ENCODE results near the gene MRPL2. TPM values are rescaled to one million over a fixed set of nuclear protein-coding genes. Genes with fewer than 3 reads are reported as not detected.

Gene MRPL2
- total RNA-seq, 2 donors from 2014 or later = 7.4 to 10.6 TPM

DNA sequence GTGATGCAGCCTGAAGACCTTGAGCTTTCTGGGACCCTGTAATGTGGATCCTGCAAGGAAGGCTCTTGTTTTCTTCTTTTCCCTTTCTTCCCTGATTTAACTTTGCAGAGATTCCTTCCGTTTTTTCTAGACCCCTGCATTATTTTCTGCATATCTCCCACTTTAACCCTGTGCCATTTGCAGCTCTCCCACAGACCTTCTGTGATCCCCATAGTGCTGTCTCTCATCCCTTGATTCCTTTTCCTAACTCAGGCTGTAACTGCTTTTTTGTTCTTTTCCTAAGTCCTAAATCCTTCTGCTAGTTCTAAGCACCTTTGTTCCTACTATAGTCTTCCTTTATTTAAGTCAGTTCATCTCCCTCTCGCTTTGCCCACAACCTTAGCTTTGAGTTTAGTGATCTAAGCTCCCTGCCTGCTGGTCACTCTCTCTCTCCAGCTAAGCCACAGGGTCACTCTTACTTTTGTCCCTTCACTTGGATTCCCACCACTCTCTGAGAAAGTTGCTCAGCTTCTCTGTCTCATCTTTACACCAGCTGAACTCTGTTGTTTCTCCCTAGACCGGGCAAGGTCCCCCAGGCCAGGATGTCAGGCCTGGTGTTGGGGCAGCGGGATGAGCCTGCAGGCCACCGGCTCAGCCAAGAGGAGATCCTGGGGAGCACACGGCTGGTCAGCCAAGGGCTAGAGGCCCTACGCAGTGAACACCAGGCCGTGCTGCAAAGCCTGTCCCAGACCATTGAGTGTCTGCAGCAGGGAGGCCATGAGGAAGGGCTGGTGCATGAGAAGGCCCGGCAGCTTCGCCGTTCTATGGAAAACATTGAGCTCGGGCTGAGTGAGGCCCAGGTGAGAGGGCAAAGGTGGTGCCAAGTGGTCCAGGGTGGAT, 1.8 kb upstream of the MRPL2 start:
- no peaks in the 10 kb centered on the region for H3K27me3 ChIP-seq (replicated peaks; ENCODE audit: insufficient read depth)
- DNase-seq (ENCODE audit: low spot score) = no peak
- peak overlapping the region; percentile 80 for H3K4me3 ChIP-seq
- peaks cover 9 to 25% of the 10 kb centered on the region in 2 donors for H3K4me1 ChIP-seq (ENCODE audit: control insufficient read depth in 1 of 2, low read depth in 2 of 2)
- ATAC-seq (ENCODE audit: insufficient number of reproducible peaks, low FRiP score, low read depth) = no peak
- peaks cover 6% of the 10 kb centered on the region for H3K36me3 ChIP-seq
- no peak overlapping the region for H3K27ac ChIP-seq
- TF ChIP-seq, protein P1, sequence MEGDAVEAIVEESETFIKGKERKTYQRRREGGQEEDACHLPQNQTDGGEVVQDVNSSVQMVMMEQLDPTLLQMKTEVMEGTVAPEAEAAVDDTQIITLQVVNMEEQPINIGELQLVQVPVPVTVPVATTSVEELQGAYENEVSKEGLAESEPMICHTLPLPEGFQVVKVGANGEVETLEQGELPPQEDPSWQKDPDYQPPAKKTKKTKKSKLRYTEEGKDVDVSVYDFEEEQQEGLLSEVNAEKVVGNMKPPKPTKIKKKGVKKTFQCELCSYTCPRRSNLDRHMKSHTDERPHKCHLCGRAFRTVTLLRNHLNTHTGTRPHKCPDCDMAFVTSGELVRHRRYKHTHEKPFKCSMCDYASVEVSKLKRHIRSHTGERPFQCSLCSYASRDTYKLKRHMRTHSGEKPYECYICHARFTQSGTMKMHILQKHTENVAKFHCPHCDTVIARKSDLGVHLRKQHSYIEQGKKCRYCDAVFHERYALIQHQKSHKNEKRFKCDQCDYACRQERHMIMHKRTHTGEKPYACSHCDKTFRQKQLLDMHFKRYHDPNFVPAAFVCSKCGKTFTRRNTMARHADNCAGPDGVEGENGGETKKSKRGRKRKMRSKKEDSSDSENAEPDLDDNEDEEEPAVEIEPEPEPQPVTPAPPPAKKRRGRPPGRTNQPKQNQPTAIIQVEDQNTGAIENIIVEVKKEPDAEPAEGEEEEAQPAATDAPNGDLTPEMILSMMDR (IDR thresholded peaks at IDR 0.05) = no peak
- H3K9me3 ChIP-seq = no peaks in the 10 kb centered on the region

DNA sequence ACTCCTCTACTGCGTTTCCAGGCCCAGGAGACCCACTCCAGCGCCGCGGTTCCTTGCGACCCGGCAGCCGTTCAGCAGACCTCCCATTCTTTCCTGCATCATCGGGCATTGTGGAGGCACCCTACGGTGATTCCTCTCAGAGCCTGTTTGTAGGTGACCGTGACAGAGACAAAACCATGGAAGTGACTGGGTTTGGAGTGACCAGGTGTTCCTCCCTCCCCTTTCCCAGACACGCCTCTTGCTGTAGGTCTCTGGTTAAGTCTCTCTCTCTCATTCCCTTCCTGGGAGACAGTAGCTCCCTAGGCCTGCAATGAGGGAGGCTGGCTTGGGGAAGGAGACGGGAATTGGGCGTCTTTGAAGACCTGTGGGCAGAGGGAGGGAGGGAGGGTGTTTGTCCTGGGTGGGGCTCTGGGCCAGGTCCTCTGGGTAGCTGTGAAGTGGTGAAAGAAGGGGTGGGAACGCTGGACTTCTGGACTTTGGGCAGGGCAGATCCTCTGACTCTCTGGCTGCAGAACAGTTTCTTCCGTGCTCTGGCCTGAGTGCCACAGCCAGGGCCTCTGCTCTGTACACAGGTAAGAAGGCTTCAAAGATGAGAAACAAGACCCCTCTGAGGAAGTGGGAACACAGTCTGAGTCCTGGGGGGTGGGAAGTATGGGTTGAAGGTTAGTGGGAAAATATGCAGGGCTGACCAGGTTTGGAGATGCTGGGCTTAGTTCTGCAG, 960 bp upstream of the MRPL2 start:
- TF ChIP-seq, protein P1 (IDR thresholded peaks at IDR 0.05) = no peak
- Histone ChIP-seq H3K27me3 (replicated peaks; ENCODE audit: insufficient read depth) (no peaks in the 10 kb centered on the region), H3K36me3 (peaks cover 6% of the 10 kb centered on the region), H3K9me3 (no peaks in the 10 kb centered on the region), H3K4me3 (peak overlapping the region; percentile 80), H3K4me1 (ENCODE audit: control insufficient read depth in 1 of 2, low read depth in 2 of 2) (peaks cover 9 to 25% of the 10 kb centered on the region in 2 donors), H3K27ac (peak overlapping the region; percentile 59 to 73)
- ATAC-seq (ENCODE audit: insufficient number of reproducible peaks, low FRiP score, low read depth) (no peak), DNase-seq (ENCODE audit: low spot score) (no peak)

DNA sequence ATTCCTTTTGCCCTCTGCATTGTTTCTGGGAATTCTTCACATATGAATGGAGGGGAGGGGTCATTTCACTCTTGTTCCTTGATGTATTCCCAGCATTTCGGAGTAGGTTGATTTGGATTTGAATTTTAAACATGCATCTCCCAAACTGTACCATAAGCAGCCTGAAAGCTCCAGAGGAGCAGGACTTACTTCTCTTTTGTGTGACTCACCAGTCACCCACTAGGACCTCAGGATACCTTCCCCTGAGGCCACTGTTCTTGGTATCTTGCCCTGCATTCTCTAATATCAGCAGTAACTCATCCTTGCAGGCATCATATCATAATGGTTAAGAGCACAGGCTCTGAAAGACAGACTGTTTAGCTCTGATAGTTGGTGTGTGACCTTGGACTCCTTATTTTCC, 703 bp downstream of the MRPL2 start:
- no peak for DNase-seq (ENCODE audit: low spot score)
- ATAC-seq (ENCODE audit: insufficient number of reproducible peaks, low FRiP score, low read depth) = no peak
- H3K27ac ChIP-seq = peak overlapping the region; percentile 73 to 91

DNA sequence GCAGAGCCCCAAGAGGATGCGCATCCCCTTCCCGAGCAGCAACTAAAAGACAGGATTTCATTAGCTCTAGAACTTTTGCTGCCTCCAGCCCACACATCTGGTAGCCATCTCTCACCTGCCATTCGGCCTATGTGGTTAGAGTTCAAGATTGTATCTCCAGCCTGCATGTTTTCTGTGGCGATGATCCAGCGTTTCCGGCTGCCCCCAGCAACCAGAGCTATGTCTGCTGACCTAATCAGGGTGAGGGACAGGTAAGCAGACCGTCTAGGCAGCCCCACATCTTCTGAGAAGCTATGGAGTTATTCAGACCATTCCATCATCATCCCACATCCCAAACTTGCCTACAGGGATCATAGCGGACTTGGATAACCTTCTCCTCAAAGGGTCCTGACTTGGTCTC, 3.3 kb downstream of the MRPL2 start:
- TF ChIP-seq, protein P1 (IDR thresholded peaks at IDR 0.05) = no peak
- Histone ChIP-seq H3K36me3 (peaks cover 5% of the 10 kb centered on the region), H3K9me3 (no peaks in the 10 kb centered on the region), H3K4me1 (ENCODE audit: control insufficient read depth in 1 of 2, low read depth in 2 of 2) (peaks cover 14 to 50% of the 10 kb centered on the region in 2 donors), H3K27ac (no peak overlapping the region), H3K4me3 (no peak overlapping the region), H3K27me3 (replicated peaks; ENCODE audit: insufficient read depth) (no peaks in the 10 kb centered on the region)
- ATAC-seq (ENCODE audit: insufficient number of reproducible peaks, low FRiP score, low read depth) (no peak), DNase-seq (ENCODE audit: low spot score) (no peak)

More for the DNA sequence above, 703 bp downstream of the MRPL2 start:
- Histone ChIP-seq H3K9me3 (no peaks in the 10 kb centered on the region), H3K4me3 (peak overlapping the region; percentile 80), H3K36me3 (peaks cover 5% of the 10 kb centered on the region), H3K4me1 (ENCODE audit: control insufficient read depth in 1 of 2, low read depth in 2 of 2) (peaks cover 14 to 33% of the 10 kb centered on the region in 2 donors), H3K27me3 (replicated peaks; ENCODE audit: insufficient read depth) (no peaks in the 10 kb centered on the region)
- TF ChIP-seq, protein P1 (IDR thresholded peaks at IDR 0.05) = no peak

Measured in thoracic aorta (tissue), 2 donors.